K562 (cell line): ENCODE data around the gene PRR14. TPM values are rescaled to one million over a fixed set of nuclear protein-coding genes. Genes with fewer than 3 reads are reported as not detected.

Experiments used
- ATAC-seq: fragments of 200-7000 bp; cut with Tn5 transposase; 3 replicates; pipeline ENCODE4 v1.9.1; 2020; ENCODE audit warnings: moderate library complexity
- BruUV-seq: library from RNA; stranded (reverse); fragments of 400-500 nt; replicated peaks from 2 replicates; lab custom pipeline; 2021; lab: Mats Ljungman, UMichigan
- CTCF ChIA-PET: fragments of 300-600 bp; formaldehyde crosslinking; extraction: SDS; loops from one replicate; lab custom pipeline; 2021; ENCODE audit warnings: low intra/inter-chr PET ratio; lab: Yijun Ruan, JAX
- POLR2A ChIA-PET: fragments of 300-600, 350-650 bp; sonication (Branson Sonifier 250); formaldehyde crosslinking; extraction: SDS; loops from one replicate; lab custom pipeline; 2021; ENCODE audit warnings: antibody characterized with exemption, inconsistent platforms; lab: Yijun Ruan, JAX
- DNase-seq, 4 experiments: peaks; one replicate each; pipeline versions ENCODE4 v3.0.0 to v3.0.0-alpha.2; 2011 to 2018; ENCODE audit warnings: low spot score in 3 of 4, mixed read lengths in 3 of 4; ENCODE audit errors: extremely low read depth in 1 of 4
- FAIRE-seq: peaks from 2 replicates; lab custom pipeline; 2011; peaks lifted over from hg19 to GRCh38; lab: Jason Lieb, UNC
- H2AFZ ChIP-seq: 2 replicates; pipeline ENCODE4 v1.6.0; 2011; ENCODE audit warnings: low read depth, low read length, control low read depth, inconsistent platforms
- H3K27ac ChIP-seq: fragments of 200-600 bp; 3 replicates; pipeline ENCODE4 v1.8.0; 2011; ENCODE audit warnings: low read depth, mild to moderate bottlenecking, control low read depth, inconsistent platforms, low read length, moderate library complexity, mixed read lengths; ENCODE audit errors: extremely low read depth
- H3K27me3 ChIP-seq, 2 experiments: fragments of 300-600 bp in 1 of 2; 2 replicates in 1 of 2; 3 replicates in 1 of 2; pipeline versions ENCODE4 v1.6.0 to v1.8.0; 2011; ENCODE audit warnings: inconsistent platforms in 2 of 2, low read length in 2 of 2, mild to moderate bottlenecking in 1 of 2, mixed read lengths in 1 of 2, moderate library complexity in 1 of 2; ENCODE audit not compliant: control insufficient read depth in 2 of 2, insufficient read depth in 2 of 2
- H3K36me3 ChIP-seq: fragments of 300-600 bp; 3 replicates; pipeline ENCODE4 v1.8.0; 2011; ENCODE audit warnings: mild to moderate bottlenecking, low read length, inconsistent platforms; ENCODE audit not compliant: control insufficient read depth, insufficient read depth
- H3K4me1 ChIP-seq, 2 experiments: fragments of 200-600 bp in 1 of 2; replicated peaks in 1 of 2; 2 replicates in 1 of 2; 3 replicates in 1 of 2; pipeline versions ENCODE4 v1.5.1 to v1.8.0; 2011; ENCODE audit warnings: inconsistent platforms in 2 of 2, low read length in 2 of 2, mild to moderate bottlenecking in 1 of 2, mixed read lengths in 1 of 2, moderate library complexity in 1 of 2; ENCODE audit not compliant: control insufficient read depth in 2 of 2, insufficient read depth in 2 of 2
- H3K4me2 ChIP-seq: 2 replicates; pipeline ENCODE4 v1.6.1; 2011; ENCODE audit warnings: low read length, control low read depth, inconsistent platforms, mixed read lengths; ENCODE audit not compliant: insufficient read depth
- H3K4me3 ChIP-seq: fragments of 200-600 bp; sonication (generic), shearing (Covaris generic); 2 replicates; pipeline ENCODE4 v1.5.1; 2016; ENCODE audit warnings: control low read depth, inconsistent platforms
- H3K79me2 ChIP-seq: fragments of 200-600 bp; 3 replicates; pipeline ENCODE4 v1.8.0; 2011; ENCODE audit warnings: low read length, inconsistent platforms; ENCODE audit not compliant: control insufficient read depth, insufficient read depth
- H3K9ac ChIP-seq, 2 experiments: 2 replicates each; pipeline versions ENCODE4 v1.6.0 to v1.6.1; 2011; ENCODE audit warnings: low read depth in 2 of 2, low read length in 2 of 2, control low read depth in 1 of 2, inconsistent platforms in 1 of 2, mild to moderate bottlenecking in 1 of 2, mixed read lengths in 1 of 2; ENCODE audit not compliant: insufficient read depth in 1 of 2
- H3K9me1 ChIP-seq: one replicate; pipeline ENCODE4 v1.6.0; 2011; ENCODE audit warnings: inconsistent platforms, mild to moderate bottlenecking, low read length, moderate library complexity; ENCODE audit not compliant: control insufficient read depth, insufficient read depth
- H3K9me3 ChIP-seq: replicated peaks from 2 replicates; pipeline ENCODE4 v1.5.1; 2011; ENCODE audit warnings: low read depth, low read length, inconsistent platforms; ENCODE audit not compliant: control insufficient read depth, insufficient read depth
- H4K20me1 ChIP-seq: replicated peaks from 2 replicates; pipeline ENCODE4 v1.6.1; 2011; ENCODE audit warnings: low read length, inconsistent platforms, mixed read lengths; ENCODE audit not compliant: control insufficient read depth, insufficient read depth
- KHSRP ChIP-seq: fragments of 450-650 bp; IDR thresholded peaks from 2 replicates; pipeline ENCODE4 v1.6.1; 2017
- MAFF ChIP-seq: IDR thresholded peaks from 2 replicates; pipeline ENCODE4 v1.6.1; 2012; ENCODE audit warnings: low read length, improper control_type of control experiment
- RBFOX2 ChIP-seq: fragments of 200-400 bp; formaldehyde crosslinking; IDR thresholded peaks from 2 replicates; pipeline ENCODE4 v1.6.1; 2017; ENCODE audit warnings: low read depth, mild to moderate bottlenecking, low read length, moderate library complexity
- SMARCC2 ChIP-seq: fragments of 450-650 bp; IDR thresholded peaks from 2 replicates; pipeline ENCODE4 v1.6.1; 2017; ENCODE audit warnings: antibody characterized with exemption, moderate library complexity, mild to moderate bottlenecking, low read depth
- WGBS: fragments of 100-300 bp; shearing (Covaris generic); methylation state at CpG from one replicate; pipeline ENCODE4 v1.1.6; 2016; ENCODE audit warnings: low coverage, mixed read lengths; ENCODE audit not compliant: insufficient coverage; ENCODE audit errors: missing lambda C conversion rate; 5-methylcytosine and 5-hydroxymethylcytosine counted together
- in situ Hi-C: fragments of 300-500 bp; cut with MboI; formaldehyde crosslinking; loops from 4 replicates; pipeline ENCODE4 v1.15.0; 2018; ENCODE audit warnings: inconsistent platforms, mixed read lengths
- intact Hi-C: fragments of 100-400 bp; cut with micrococcal nuclease; formaldehyde crosslinking; loops from 2 replicates; pipeline ENCODE4 v1.14.2; 2022
- polyA plus RNA-seq, 8 experiments: library from polyadenylated mRNA; depleted of rRNA in 4 of 8; stranded (reverse) in 5 of 8; unstranded in 3 of 8; fragments of >200 nt; fragmentation: Nextera tagmentation in 2 of 8; fragmentation: Illumina TruSeq in 1 of 8; extraction: Ambion mirVana in 2 of 8; extraction: Trizol in 1 of 8; gene quantifications; 2 replicates each; pipeline versions ENCODE4 v1.2.1 to v1.2.3, GENCODE V29; 2011 to 2014; ENCODE audit warnings: inconsistent platforms in 1 of 8, missing spikeins in 1 of 8
- total RNA-seq, 7 experiments: library from RNA; depleted of rRNA in 6 of 7; stranded (reverse); fragments of >200 nt in 6 of 7; fragmentation: Illumina TruSeq in 2 of 7; extraction: Trizol in 2 of 7; gene quantifications; 2 replicates each; pipeline versions ENCODE4 v1.2.1 to v1.2.3, GENCODE V29; 2011 to 2021; ENCODE audit warnings: low replicate concordance in 1 of 7

Gene PRR14
- total and polyA plus RNA-seq, 9 of the 15 experiments (the other 6 are each of a cell fraction or from before 2014, with no cell fraction given), result 2.2 to 63.1 (median 11.5) TPM

GRCh38 chr16:30652005-30652296 lies 1.2 kb downstream of the PRR14 start (continued):
- no peak for TF ChIP-seq KHSRP

GRCh38 chr16:30652718-30653117 lies 2.0 kb downstream of the PRR14 start:
- ChIA-PET CTCF (no interaction called here), POLR2A (interaction anchor here (0.6 to 0.7 kb wide), 2 partner anchors 243 to 256 kb away, joined by 3 read pairs; no protein-coding TSS in a partner anchor)
- no TSS peak for BruUV-seq
- ATAC-seq, result no peak
- Histone ChIP-seq H2AFZ (no peak overlapping the region), H3K4me2 (peak overlapping the region; percentile 81; the same call in 1 of the 2 replicates), H3K27me3 (no peaks in the 10 kb centered on the region), H3K9ac (peak overlapping the region; percentile 98 to 100; a peak in 3 of 4 replicates), H3K36me3 (peaks cover 48% of the 10 kb centered on the region), H3K4me1 (peaks cover 19 to 49% of the 10 kb centered on the region in 2 experiments; a peak in 4 of 5 replicates), H4K20me1 (no peaks in the 10 kb centered on the region), H3K79me2 (peaks cover 18% of the 10 kb centered on the region), H3K4me3 (no peak overlapping the region), H3K9me3 (no peaks in the 10 kb centered on the region; the same call in 1 of the 2 replicates), H3K9me1 (no peaks in the 10 kb centered on the region), H3K27ac (no peak overlapping the region)
- DNase-seq, result no peak
- intact Hi-C loops, result loop anchor here (10.0 kb wide), 3 partner anchors 162 to 588 kb away; partner anchors contain the start of genes ALDOA, TBX6 and YPEL3
- no peak for FAIRE-seq
- in situ Hi-C loops, result no loop called here
- TF ChIP-seq RBFOX2 (peak; percentile 13; the same call in 1 of the 2 replicates), MAFF (no peak)
- WGBS, result 97% methylated on average over 14 of the region's 18 CpGs

GRCh38 chr16:30654856-30655255 lies 4.1 kb downstream of the PRR14 start:
- Histone ChIP-seq H2AFZ (no peak overlapping the region), H3K4me2 (no peak overlapping the region), H3K9me1 (no peaks in the 10 kb centered on the region), H3K4me1 (peaks cover 18 to 58% of the 10 kb centered on the region in 2 experiments; a peak in 4 of 5 replicates), H3K9ac (no peak overlapping the region), H3K27me3 (no peaks in the 10 kb centered on the region), H3K9me3 (no peaks in the 10 kb centered on the region; the same call in 1 of the 2 replicates), H3K36me3 (peaks cover 48% of the 10 kb centered on the region), H3K4me3 (no peak overlapping the region), H3K27ac (no peak overlapping the region), H3K79me2 (peaks cover 25% of the 10 kb centered on the region), H4K20me1 (no peaks in the 10 kb centered on the region)
- DNase-seq (no peak), ATAC-seq (no peak), FAIRE-seq (no peak)
- BruUV-seq, result no TSS peak
- in situ Hi-C loops (no loop called here), intact Hi-C loops (loop anchor here (5.0 to 10.0 kb wide), 4 partner anchors 160 to 590 kb away; partner anchors contain the start of genes ALDOA, FBXL19, TBX6 and YPEL3)
- CTCF ChIA-PET, result no interaction called here
- POLR2A ChIA-PET, result no interaction called here
- TF ChIP-seq RBFOX2 (peak; percentile 45; the same call in 1 of the 2 replicates), SMARCC2 (no peak)
- WGBS, result 92% methylated on average over 18 of the region's 18 CpGs
